ENCODE data around the gene SLC6A6.

SLC6A6 gene

GRCh38 chr3:14505803-14506500 lies 103.5 kb downstream of the SLC6A6 start:
- no peak for TF ChIP-seq CTCF (conservative IDR thresholded peaks at IDR 0.05; ENCODE audit: low read depth, low read length)
- no peak for DNase-seq (ENCODE audit: low read depth)
- H3K4me3 ChIP-seq (ENCODE audit: low read length): no peak overlapping the region

GRCh38 chr3:14506626-14507304 lies 104.4 kb downstream of the SLC6A6 start:
- H3K4me3 ChIP-seq (ENCODE audit: low read length): no peak overlapping the region
- no peak for DNase-seq (ENCODE audit: low read depth)
- TF ChIP-seq CTCF (conservative IDR thresholded peaks at IDR 0.05; ENCODE audit: low read depth, low read length): no peak

GRCh38 chr3:14507305-14507741 lies 104.9 kb downstream of the SLC6A6 start:
- DNase-seq (ENCODE audit: low read depth): no peak
- H3K4me3 ChIP-seq (ENCODE audit: low read length): no peak overlapping the region
- no peak for TF ChIP-seq CTCF (conservative IDR thresholded peaks at IDR 0.05; ENCODE audit: low read depth, low read length)

- DNase-seq (ENCODE audit: low read depth): no peak
- H3K4me3 ChIP-seq (ENCODE audit: low read length): no peak overlapping the region
- TF ChIP-seq CTCF (conservative IDR thresholded peaks at IDR 0.05; ENCODE audit: low read depth, low read length): no peak
These were observed 105.5 kb downstream of the SLC6A6 start for GRCh38 chr3:14507757-14508504.

GRCh38 chr3:14508505-14508819 lies 106.1 kb downstream of the SLC6A6 start:
- H3K4me3 ChIP-seq (ENCODE audit: low read length): no peak overlapping the region
- no peak for DNase-seq (ENCODE audit: low read depth)
- TF ChIP-seq CTCF (conservative IDR thresholded peaks at IDR 0.05; ENCODE audit: low read depth, low read length): no peak

GRCh38 chr3:14508966-14509795 lies 106.8 kb downstream of the SLC6A6 start:
- peak; percentile 86 for TF ChIP-seq CTCF (conservative IDR thresholded peaks at IDR 0.05; ENCODE audit: low read depth, low read length)
- no peak overlapping the region for H3K4me3 ChIP-seq (ENCODE audit: low read length)
- DNase-seq (ENCODE audit: low read depth): no peak

All from retinal pigment epithelial cell (primary cell).